KOPT-K1 (cell line): Measurements from ENCODE around the gene ADAM8.
"Not testable (repeated sequence)": the region's sequence is repeated elsewhere in the genome, so short reads cannot be mapped to it uniquely, and the experiment has no call there.

Source experiments
- H3K27ac ChIP-seq: fragments of 200-600 bp; sonication (generic); 2 replicates; pipeline ENCODE4 v1.5.1; 2016; ENCODE audit warnings: antibody characterized with exemption, mild to moderate bottlenecking, low read depth, low read length; ENCODE audit not compliant: poor library complexity, severe bottlenecking
- H3K36me3 ChIP-seq: fragments of 200-600 bp; sonication (generic); 2 replicates; pipeline ENCODE4 v1.5.1; 2017; ENCODE audit warnings: antibody characterized with exemption, mild to moderate bottlenecking, low read length, moderate library complexity; ENCODE audit not compliant: insufficient read depth
- H3K9me3 ChIP-seq: fragments of 200-600 bp; sonication (generic); 2 replicates; pipeline ENCODE4 v1.5.1; 2017; ENCODE audit warnings: antibody characterized with exemption, low read length, mild to moderate bottlenecking; ENCODE audit not compliant: insufficient read depth, poor library complexity, severe bottlenecking

The ADAM8 gene

GRCh38 chr10:133276435-133277201 is at the start of gene ADAM8:
Gene ADAM8 (minus strand): TSS chr10:133276868. CDS start chr10:133276817, 51 bp downstream.
- H3K36me3 ChIP-seq, result peaks cover 36% of the 10 kb centered on the region; the same call in 1 of the 2 replicates
- H3K9me3 ChIP-seq, result no peaks in the 10 kb centered on the region
- H3K27ac ChIP-seq, result no peak within 1 kb of the TSS

- no peaks in the 10 kb centered on the region for H3K36me3 ChIP-seq
- H3K9me3 ChIP-seq, result no peaks in the 10 kb centered on the region
- no peak overlapping the region for H3K27ac ChIP-seq
Measured at GRCh38 chr10:133326223-133326551, 49.5 kb upstream of the ADAM8 start.

GRCh38 chr10:133325440-133326222 is 49.0 kb upstream of the ADAM8 start:
- Histone ChIP-seq H3K27ac (no peak overlapping the region), H3K36me3 (no peaks in the 10 kb centered on the region), H3K9me3 (no peaks in the 10 kb centered on the region)

GRCh38 chr10:133324857-133325260 is 48.2 kb upstream of the ADAM8 start:
- no peaks in the 10 kb centered on the region for H3K9me3 ChIP-seq
- H3K36me3 ChIP-seq, result no peaks in the 10 kb centered on the region
- H3K27ac ChIP-seq, result no peak overlapping the region

- Histone ChIP-seq H3K36me3 (no peaks in the 10 kb centered on the region), H3K9me3 (no peaks in the 10 kb centered on the region), H3K27ac (no peak overlapping the region)
Measured at GRCh38 chr10:133324198-133324792, 47.6 kb upstream of the ADAM8 start.

- not testable (repeated sequence) for H3K9me3 ChIP-seq, H3K27ac ChIP-seq, H3K36me3 ChIP-seq
Measured at GRCh38 chr10:133322064-133322709, 45.5 kb upstream of the ADAM8 start.

- not testable (repeated sequence) for H3K36me3 ChIP-seq, H3K9me3 ChIP-seq, H3K27ac ChIP-seq
Measured at GRCh38 chr10:133320852-133321422, 44.3 kb upstream of the ADAM8 start.

- H3K9me3 ChIP-seq, result no peaks in the 10 kb centered on the region
Measured at GRCh38 chr10:133318494-133319127, 41.9 kb upstream of the ADAM8 start.

GRCh38 chr10:133316732-133317131 is 40.1 kb upstream of the ADAM8 start:
- Histone ChIP-seq H3K36me3 (peaks cover 18% of the 10 kb centered on the region; the same call in 1 of the 2 replicates), H3K27ac (no peak overlapping the region), H3K9me3 (no peaks in the 10 kb centered on the region)

More at GRCh38 chr10:133318494-133319127, 41.9 kb upstream of the ADAM8 start:
- no peak overlapping the region for H3K27ac ChIP-seq
- H3K36me3 ChIP-seq, result no peaks in the 10 kb centered on the region

GRCh38 chr10:133316266-133316665 is 39.6 kb upstream of the ADAM8 start:
- no peak overlapping the region for H3K27ac ChIP-seq
- H3K36me3 ChIP-seq, result peaks cover 23% of the 10 kb centered on the region; the same call in 1 of the 2 replicates
- H3K9me3 ChIP-seq, result no peaks in the 10 kb centered on the region

GRCh38 chr10:133315847-133316246 is 39.2 kb upstream of the ADAM8 start:
- no peak overlapping the region for H3K27ac ChIP-seq
- H3K9me3 ChIP-seq, result no peaks in the 10 kb centered on the region
- H3K36me3 ChIP-seq, result peaks cover 27% of the 10 kb centered on the region

- Histone ChIP-seq H3K27ac (no peak overlapping the region), H3K36me3 (peaks cover 36% of the 10 kb centered on the region), H3K9me3 (no peaks in the 10 kb centered on the region)
Measured at GRCh38 chr10:133314911-133315310, 38.2 kb upstream of the ADAM8 start.

- H3K9me3 ChIP-seq, result no peaks in the 10 kb centered on the region
- peaks cover 40% of the 10 kb centered on the region for H3K36me3 ChIP-seq
- H3K27ac ChIP-seq, result no peak overlapping the region
Measured at GRCh38 chr10:133313192-133313591, 36.5 kb upstream of the ADAM8 start.

GRCh38 chr10:133312769-133313145 is 36.1 kb upstream of the ADAM8 start:
- Histone ChIP-seq H3K9me3 (no peaks in the 10 kb centered on the region), H3K36me3 (peaks cover 40% of the 10 kb centered on the region), H3K27ac (no peak overlapping the region)
